ENCODE results near the gene EXOG.

- TF ChIP-seq CTCF (IDR thresholded peaks at IDR 0.05), result no peak
- TF ChIP-seq EZH2 (IDR thresholded peaks at IDR 0.05; ENCODE audit: borderline replicate concordance, insufficient read depth, low read depth, low read length, poor library complexity, severe bottlenecking), result no peak
Observed at GRCh38 chr3:38554127-38554827, 58.1 kb downstream of the EXOG start.

All from B cell (primary cell).